Activated CD4-positive, alpha-beta T cell treated with anti-CD3 and anti-CD28 coated beads for 1 hour (primary cell): ENCODE results near the gene RGMB.

ENCODE experiments used
- DNase-seq: peaks from one replicate; pipeline ENCODE4 v3.0.0-alpha.2; 2020

The RGMB gene

DNA sequence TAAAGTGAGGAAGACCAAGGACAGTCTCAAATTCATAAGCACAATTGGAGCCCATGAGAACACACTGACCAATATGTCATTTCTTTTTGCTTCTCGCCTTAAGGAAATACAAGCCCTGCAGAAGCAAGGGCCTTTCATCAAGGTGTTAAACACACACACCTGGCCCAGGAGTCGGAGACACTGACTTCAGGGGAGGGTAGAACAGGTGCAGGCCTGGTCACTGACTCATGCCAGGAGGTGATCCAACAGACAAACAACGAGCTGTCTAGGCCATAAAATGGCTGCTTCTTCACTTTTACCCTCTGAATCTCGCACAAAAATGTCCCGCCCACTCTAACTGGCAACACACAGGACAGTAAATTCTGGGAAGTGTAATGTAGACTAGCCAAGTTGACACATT lies 62.7 kb downstream of the RGMB start:
- DNase-seq: no peak

DNA sequence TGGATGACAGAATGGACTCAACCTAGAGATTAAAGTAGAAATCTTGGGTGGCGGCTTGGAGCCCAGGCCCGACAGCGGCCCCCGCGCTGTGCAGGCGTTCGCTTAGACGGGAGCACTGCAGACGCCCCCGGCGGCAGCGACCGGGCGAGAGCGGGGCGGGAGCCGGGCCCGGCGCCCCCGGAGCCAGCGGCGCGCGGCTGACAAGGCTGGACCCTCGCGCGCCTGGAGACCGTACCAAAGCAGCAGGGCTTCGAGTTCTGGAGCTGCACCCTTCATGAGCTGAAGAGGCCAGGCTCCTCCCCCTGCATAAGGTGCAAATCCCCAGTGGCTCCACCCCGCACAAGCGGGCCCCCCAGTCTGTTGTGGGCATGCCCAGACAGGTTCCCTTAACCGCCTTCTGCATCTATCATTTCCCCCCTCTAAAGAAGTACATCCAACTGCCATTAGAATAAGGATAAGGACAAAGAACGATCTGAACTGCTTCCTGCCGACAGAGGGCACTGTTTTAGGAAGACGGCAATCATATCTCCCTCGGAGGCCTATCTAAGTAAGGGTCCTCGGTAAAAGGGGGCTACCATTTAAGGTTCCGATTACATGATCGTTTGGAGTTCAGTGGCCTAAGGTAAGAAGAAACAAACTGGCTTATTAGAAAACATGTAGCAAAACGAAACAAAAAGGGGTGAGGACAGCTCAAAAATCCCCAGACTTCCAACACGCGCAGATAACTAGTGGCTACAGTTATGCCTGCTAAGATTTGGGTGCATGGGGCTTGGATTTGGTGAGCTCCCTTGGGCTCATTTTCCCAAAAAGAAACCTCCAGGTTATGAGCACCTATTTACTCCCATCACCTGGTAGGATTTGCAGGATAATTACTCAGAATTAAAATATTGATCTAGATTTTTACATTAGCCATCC lies 66.3 kb downstream of the RGMB start:
- DNase-seq: no peak

DNA sequence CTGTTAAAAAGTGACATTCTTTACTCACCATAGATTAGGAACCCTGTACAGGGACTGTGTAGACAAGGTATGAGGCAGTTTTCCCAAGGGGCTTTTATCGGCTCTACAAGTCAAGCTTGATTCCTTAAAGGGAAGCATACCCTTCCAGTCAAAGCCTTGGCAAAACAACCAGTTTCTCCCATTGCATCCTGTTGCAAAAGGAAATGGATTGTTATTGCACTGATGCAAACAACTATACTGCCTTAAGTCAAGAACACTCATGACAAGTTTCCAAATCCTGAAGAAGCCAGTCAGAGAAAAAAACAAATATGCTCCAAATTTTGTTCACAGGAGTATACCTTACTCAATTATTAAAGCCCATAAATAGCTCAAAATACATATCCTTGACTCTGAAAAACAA lies 67.5 kb downstream of the RGMB start:
- DNase-seq: no peak

- no peak for DNase-seq
Measured at GRCh38 chr5:98843481-98843880, 70.0 kb downstream of the RGMB start.

GRCh38 chr5:98844865-98845264 lies 71.4 kb downstream of the RGMB start:
- no peak for DNase-seq

- DNase-seq: no peak
Measured at GRCh38 chr5:98845878-98846277, 72.4 kb downstream of the RGMB start.
